Measurements from ENCODE around the gene COX6A2.

The COX6A2 gene

GRCh38 chr16:31473264-31473984, 45.3 kb upstream of the COX6A2 start:
- DNase-seq (ENCODE audit: low spot score) = no peak
- peaks cover 0 to 5% of the 10 kb centered on the region in 2 donors for H3K9me3 ChIP-seq (replicated peaks in 1 of 2; ENCODE audit: control insufficient read depth in 2 of 2, insufficient read depth in 1 of 2, low read depth in 1 of 2, low read length in 2 of 2)
- no peak overlapping the region for H3K4me3 ChIP-seq (ENCODE audit: low read length in 2 of 2)
- H2AFZ ChIP-seq (ENCODE audit: low read length) = no peak overlapping the region
- peaks cover 5 to 8% of the 10 kb centered on the region in 2 donors for H3K4me1 ChIP-seq (ENCODE audit: control insufficient read depth in 2 of 2, insufficient read depth in 1 of 2, low read depth in 1 of 2, low read length in 2 of 2)
- H3K23ac ChIP-seq (ENCODE audit: low read depth, low read length, poor library complexity) = peak overlapping the region; percentile 27
- H3K27me3 ChIP-seq (ENCODE audit: control insufficient read depth in 3 of 3, insufficient read depth in 3 of 3, low read depth in 1 of 3, low read length in 3 of 3) = peaks cover 0 to 73% (median 38%) of the 10 kb centered on the region in 3 experiments
- no peak overlapping the region for H3K4ac ChIP-seq (ENCODE audit: low read length)
- H2BK15ac ChIP-seq (ENCODE audit: low read length) = no peak overlapping the region
- no peak overlapping the region for H4K8ac ChIP-seq (ENCODE audit: low read depth, low read length)
- H3K14ac ChIP-seq (ENCODE audit: low read length) = no peak overlapping the region
- peaks cover 2% of the 10 kb centered on the region for H3K79me1 ChIP-seq (ENCODE audit: low read depth, low read length)
- H3K9ac ChIP-seq (ENCODE audit: low read depth, low read length, poor library complexity) = no peak overlapping the region
- H2BK120ac ChIP-seq (ENCODE audit: low read depth, low read length) = no peak overlapping the region
- H4K91ac ChIP-seq (ENCODE audit: low read depth, low read length, poor library complexity) = no peak overlapping the region
- no peak overlapping the region for H3K4me2 ChIP-seq (ENCODE audit: insufficient read depth, low read length, poor library complexity, severe bottlenecking)
- H3K27ac ChIP-seq (replicated peaks; ENCODE audit: low read length) = no peak overlapping the region
- no peak overlapping the region for H2BK5ac ChIP-seq (ENCODE audit: low read length)
- H3K18ac ChIP-seq (ENCODE audit: low read length) = no peak overlapping the region
- H2AK5ac ChIP-seq (ENCODE audit: low read depth, low read length) = peak overlapping the region; percentile 9
- no CpG with 5 or more reads among the region's 17 CpGs for WGBS, 2 donors (ENCODE audit: extremely low coverage in 2 of 2, insufficient read length in 2 of 2, insufficient replicate concordance in 1 of 2)
- H3K36me3 ChIP-seq (replicated peaks in 1 of 2; ENCODE audit: control insufficient read depth in 2 of 2, insufficient read depth in 2 of 2, low read length in 2 of 2) = peaks cover 0 to 36% of the 10 kb centered on the region in 2 donors
- H2BK12ac ChIP-seq (ENCODE audit: low read length) = no peak overlapping the region

- Histone ChIP-seq H3K23ac (ENCODE audit: low read depth, low read length, poor library complexity) (peak overlapping the region; percentile 89), H2BK15ac (ENCODE audit: low read length) (peak overlapping the region; percentile 58), H2BK5ac (ENCODE audit: low read length) (no peak overlapping the region), H3K18ac (ENCODE audit: low read length) (peak overlapping the region; percentile 57), H2AK5ac (ENCODE audit: low read depth, low read length) (no peak overlapping the region), H2BK120ac (ENCODE audit: low read depth, low read length) (no peak overlapping the region), H3K27me3 (ENCODE audit: control insufficient read depth in 3 of 3, insufficient read depth in 3 of 3, low read depth in 1 of 3, low read length in 3 of 3) (peaks cover 0 to 67% (median 36%) of the 10 kb centered on the region in 3 experiments), H3K4me3 (ENCODE audit: low read length in 2 of 2) (peak overlapping the region; percentile 61 to 76), H3K4me2 (ENCODE audit: insufficient read depth, low read length, poor library complexity, severe bottlenecking) (no peak overlapping the region), H3K14ac (ENCODE audit: low read length) (no peak overlapping the region), H3K27ac (replicated peaks; ENCODE audit: low read length) (no peak overlapping the region), H3K4ac (ENCODE audit: low read length) (no peak overlapping the region), H3K9ac (ENCODE audit: low read depth, low read length, poor library complexity) (no peak overlapping the region), H3K9me3 (replicated peaks in 1 of 2; ENCODE audit: control insufficient read depth in 2 of 2, insufficient read depth in 1 of 2, low read depth in 1 of 2, low read length in 2 of 2) (peaks cover 0 to 5% of the 10 kb centered on the region in 2 donors), H2AFZ (ENCODE audit: low read length) (peak overlapping the region; percentile 91), H3K79me1 (ENCODE audit: low read depth, low read length) (peaks cover 2% of the 10 kb centered on the region), H4K8ac (ENCODE audit: low read depth, low read length) (no peak overlapping the region), H3K4me1 (ENCODE audit: control insufficient read depth in 2 of 2, insufficient read depth in 1 of 2, low read depth in 1 of 2, low read length in 2 of 2) (peaks cover 5 to 8% of the 10 kb centered on the region in 2 donors), H2BK12ac (ENCODE audit: low read length) (no peak overlapping the region), H3K36me3 (replicated peaks in 1 of 2; ENCODE audit: control insufficient read depth in 2 of 2, insufficient read depth in 2 of 2, low read length in 2 of 2) (peaks cover 0 to 31% of the 10 kb centered on the region in 2 donors), H4K91ac (ENCODE audit: low read depth, low read length, poor library complexity) (no peak overlapping the region)
- DNase-seq (ENCODE audit: low spot score) = no peak
- WGBS, 2 donors (ENCODE audit: extremely low coverage in 2 of 2, insufficient read length in 2 of 2, insufficient replicate concordance in 1 of 2) = no CpG with 5 or more reads among the region's 20 CpGs
Observed at GRCh38 chr16:31472709-31473203, 44.6 kb upstream of the COX6A2 start.

GRCh38 chr16:31471875-31472708, 43.9 kb upstream of the COX6A2 start, which contains the start of gene TGFB1I1:
Gene TGFB1I1 (plus strand): TSS chr16:31472152. CDS start chr16:31472189, 37 bp downstream.
- no CpG with 5 or more reads among the region's 63 CpGs for WGBS, 2 donors (ENCODE audit: extremely low coverage in 2 of 2, insufficient read length in 2 of 2, insufficient replicate concordance in 1 of 2)
- Histone ChIP-seq H3K4me3 (ENCODE audit: low read length in 2 of 2) (peak within 1 kb of the TSS; percentile 61 to 76), H3K79me1 (ENCODE audit: low read depth, low read length) (peaks cover under 1% of the 10 kb centered on the region), H3K27me3 (ENCODE audit: control insufficient read depth in 3 of 3, insufficient read depth in 3 of 3, low read depth in 1 of 3, low read length in 3 of 3) (peaks cover 0 to 60% (median 30%) of the 10 kb centered on the region in 3 experiments), H2AFZ (ENCODE audit: low read length) (peak within 1 kb of the TSS; percentile 91), H3K9ac (ENCODE audit: low read depth, low read length, poor library complexity) (peak within 1 kb of the TSS; percentile 44), H3K14ac (ENCODE audit: low read length) (peak within 1 kb of the TSS; percentile 38), H2BK120ac (ENCODE audit: low read depth, low read length) (no peak within 1 kb of the TSS), H2BK15ac (ENCODE audit: low read length) (peak within 1 kb of the TSS; percentile 58), H3K27ac (replicated peaks; ENCODE audit: low read length) (no peak within 1 kb of the TSS), H3K18ac (ENCODE audit: low read length) (peak within 1 kb of the TSS; percentile 80), H3K9me3 (replicated peaks in 1 of 2; ENCODE audit: control insufficient read depth in 2 of 2, insufficient read depth in 1 of 2, low read depth in 1 of 2, low read length in 2 of 2) (peaks cover 0 to 5% of the 10 kb centered on the region in 2 donors), H4K8ac (ENCODE audit: low read depth, low read length) (no peak within 1 kb of the TSS), H3K36me3 (replicated peaks in 1 of 2; ENCODE audit: control insufficient read depth in 2 of 2, insufficient read depth in 2 of 2, low read length in 2 of 2) (peaks cover 0 to 33% of the 10 kb centered on the region in 2 donors), H3K4me2 (ENCODE audit: insufficient read depth, low read length, poor library complexity, severe bottlenecking) (peak within 1 kb of the TSS; percentile 66), H3K23ac (ENCODE audit: low read depth, low read length, poor library complexity) (peak within 1 kb of the TSS; percentile 89), H2BK5ac (ENCODE audit: low read length) (no peak within 1 kb of the TSS), H2BK12ac (ENCODE audit: low read length) (peak within 1 kb of the TSS; percentile 41), H3K4me1 (ENCODE audit: control insufficient read depth in 2 of 2, insufficient read depth in 1 of 2, low read depth in 1 of 2, low read length in 2 of 2) (peaks cover 5 to 6% of the 10 kb centered on the region in 2 donors), H2AK5ac (ENCODE audit: low read depth, low read length) (no peak within 1 kb of the TSS), H4K91ac (ENCODE audit: low read depth, low read length, poor library complexity) (no peak within 1 kb of the TSS), H3K4ac (ENCODE audit: low read length) (no peak within 1 kb of the TSS)
- DNase-seq (ENCODE audit: low spot score) = no peak
